GM13976 (cell line): ENCODE measurements around the gene PRKCA.
"Not testable (repeated sequence)": the region's sequence is repeated elsewhere in the genome, so short reads cannot be mapped to it uniquely, and the experiment has no call there.

Experiments used
- DNase-seq: peaks from one replicate; pipeline ENCODE4 v3.0.0; 2012; ENCODE audit warnings: low spot score
- CTCF ChIP-seq: IDR thresholded peaks from 2 replicates; pipeline ENCODE4 v1.5.1; 2012; ENCODE audit warnings: borderline replicate concordance, mild to moderate bottlenecking; ENCODE audit not compliant: insufficient read depth; ENCODE audit errors: extremely low read depth, missing control alignments, control extremely low read depth
- in situ Hi-C: fragments of 300-500 bp; cut with MboI; formaldehyde crosslinking; loops from one replicate; pipeline ENCODE4 v1.12.0; 2022; ENCODE audit warnings: low sequenced_read_pairs, mixed read lengths, inconsistent platforms; ENCODE audit not compliant: unreplicated experiment

PRKCA gene

GRCh38 chr17:66720567-66720966, 418.2 kb downstream of the PRKCA start:
- DNase-seq, result no peak
- no peak for TF ChIP-seq CTCF
- in situ Hi-C loops, result no loop called here

- no peak for DNase-seq
- TF ChIP-seq CTCF, result no peak
- in situ Hi-C loops, result no loop called here
Measured at GRCh38 chr17:66722341-66722740, 419.9 kb downstream of the PRKCA start.

DNA sequence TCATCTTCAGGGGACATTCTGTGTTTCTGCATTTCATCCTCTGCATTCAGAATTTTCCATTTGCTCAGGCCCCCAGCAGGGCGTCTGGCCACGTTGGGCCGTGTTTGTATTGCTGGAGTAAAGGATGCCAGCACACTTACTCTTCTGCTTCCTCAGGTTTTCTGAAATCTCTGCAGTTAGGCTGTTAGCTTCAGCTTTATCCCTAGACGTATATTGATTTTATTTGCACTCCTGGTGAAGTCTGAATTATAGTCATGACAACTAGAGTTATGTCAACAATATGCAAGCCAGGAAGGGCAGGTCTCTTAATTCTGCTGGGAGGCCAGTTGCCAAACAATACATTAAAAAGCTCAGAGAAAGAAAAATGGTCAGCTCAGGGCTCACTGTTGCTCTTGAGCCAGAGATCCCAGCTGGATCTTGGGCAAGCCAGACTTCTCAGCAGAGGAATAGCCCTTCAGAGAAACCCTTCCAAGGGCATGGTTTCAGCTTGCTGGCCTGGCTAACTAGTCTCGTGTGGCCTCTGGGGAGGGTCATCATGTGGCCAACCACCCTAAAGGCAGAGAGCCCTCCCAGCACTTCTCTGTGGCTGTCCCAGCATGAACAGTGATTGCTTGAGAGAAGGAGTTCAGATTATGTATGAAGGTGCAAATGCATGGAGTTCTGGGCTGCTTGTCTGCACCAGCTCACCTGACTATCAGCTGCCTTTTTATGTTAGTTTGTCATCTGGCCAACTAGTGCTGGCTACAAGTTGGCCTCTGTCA, 422.3 kb downstream of the PRKCA start:
- no peak for DNase-seq
- no peak for TF ChIP-seq CTCF
- in situ Hi-C loops, result no loop called here

DNA sequence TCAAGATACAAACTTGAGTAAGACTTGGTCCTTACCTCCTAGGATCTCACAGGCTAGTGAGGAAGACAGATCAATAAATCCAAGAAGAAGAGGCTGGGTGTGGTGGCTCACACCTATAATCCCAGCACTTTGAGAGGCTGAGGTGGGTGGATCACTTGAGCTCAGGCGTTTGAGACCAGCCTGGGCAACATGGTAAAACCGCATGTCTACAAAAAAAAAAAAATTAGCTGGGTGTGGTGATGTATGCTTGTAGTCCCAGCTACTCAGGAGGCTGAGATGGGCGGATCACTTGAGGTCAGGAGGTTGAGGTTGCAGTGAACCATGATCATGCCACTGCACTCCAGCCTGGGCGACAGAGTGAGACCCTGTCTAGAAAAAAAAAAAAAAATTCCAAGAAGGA, 423.0 kb downstream of the PRKCA start:
- in situ Hi-C loops, DNase-seq: not testable (repeated sequence)

- in situ Hi-C loops, result no loop called here
- TF ChIP-seq CTCF, result no peak
- no peak for DNase-seq
Measured at GRCh38 chr17:66725956-66726355, 423.5 kb downstream of the PRKCA start.

GRCh38 chr17:66726371-66726770, 424.0 kb downstream of the PRKCA start:
- in situ Hi-C loops, result no loop called here

More at GRCh38 chr17:66726371-66726770, 424.0 kb downstream of the PRKCA start:
- no peak for DNase-seq
- TF ChIP-seq CTCF, result no peak
